AG08396 (cell line): ENCODE results near the gene MARK3.
"Not testable (repeated sequence)": the region's sequence is repeated elsewhere in the genome, so short reads cannot be mapped to it uniquely, and the experiment has no call there.

ENCODE experiments used
- DNase-seq: peaks from one replicate; pipeline ENCODE4 v3.0.0; 2012; ENCODE audit warnings: low spot score, mixed read lengths

The MARK3 gene

GRCh38 chr14:103488960-103489359 is 103.7 kb downstream of the MARK3 start:
- DNase-seq, result no peak

GRCh38 chr14:103489621-103490020 is 104.4 kb downstream of the MARK3 start:
- DNase-seq, result no peak

GRCh38 chr14:103491691-103492090 is 106.5 kb downstream of the MARK3 start:
- DNase-seq, result no peak

- DNase-seq, result no peak
Observed at GRCh38 chr14:103492156-103492925, 107.1 kb downstream of the MARK3 start.

GRCh38 chr14:103495854-103496253 is 110.6 kb downstream of the MARK3 start:
- DNase-seq, result no peak

GRCh38 chr14:103496776-103497175 is 111.6 kb downstream of the MARK3 start:
- DNase-seq, result no peak

GRCh38 chr14:103499709-103500108 is 114.5 kb downstream of the MARK3 start:
- no peak for DNase-seq

GRCh38 chr14:103500148-103500990 is 115.2 kb downstream of the MARK3 start:
- DNase-seq, result peak; percentile 78

- no peak for DNase-seq
Observed at GRCh38 chr14:103501041-103501870, 116.0 kb downstream of the MARK3 start.

GRCh38 chr14:103501921-103502669 is 116.9 kb downstream of the MARK3 start:
- DNase-seq, result no peak

GRCh38 chr14:103502877-103503276 is 117.7 kb downstream of the MARK3 start:
- DNase-seq, result no peak

GRCh38 chr14:103503296-103503695 is 118.1 kb downstream of the MARK3 start:
- no peak for DNase-seq

- DNase-seq, result no peak
Observed at GRCh38 chr14:103504991-103505565, 119.9 kb downstream of the MARK3 start.

GRCh38 chr14:103507751-103508150 is 122.5 kb downstream of the MARK3 start:
- no peak for DNase-seq

- no peak for DNase-seq
Observed at GRCh38 chr14:103508521-103509329, 123.5 kb downstream of the MARK3 start.

- no peak for DNase-seq
Observed at GRCh38 chr14:103509864-103510723, 124.9 kb downstream of the MARK3 start.

GRCh38 chr14:103510724-103511693 is 125.8 kb downstream of the MARK3 start:
- no peak for DNase-seq

GRCh38 chr14:103512180-103512579 is 127.0 kb downstream of the MARK3 start:
- DNase-seq, result not testable (repeated sequence)
